DOHH2 (cell line): ENCODE data around the gene SLC41A1.

Experiments
- EZH2phosphoT487 ChIP-seq: fragments of 200-600 bp; sonication (generic); IDR thresholded peaks from 2 replicates; pipeline ENCODE4 v1.6.1; 2017; ENCODE audit warnings: borderline replicate concordance, mild to moderate bottlenecking, antibody characterized with exemption, low read length, moderate library complexity, mixed read lengths
- TF ChIP-seq, protein P1 (sequence below): fragments of 200-600 bp; sonication (generic); IDR thresholded peaks from one replicate; pipeline ENCODE4 v1.5.1; 2014; ENCODE audit warnings: antibody characterized with exemption, mild to moderate bottlenecking, low read depth, low read length; ENCODE audit not compliant: poor library complexity, severe bottlenecking

- TF ChIP-seq, protein P1, sequence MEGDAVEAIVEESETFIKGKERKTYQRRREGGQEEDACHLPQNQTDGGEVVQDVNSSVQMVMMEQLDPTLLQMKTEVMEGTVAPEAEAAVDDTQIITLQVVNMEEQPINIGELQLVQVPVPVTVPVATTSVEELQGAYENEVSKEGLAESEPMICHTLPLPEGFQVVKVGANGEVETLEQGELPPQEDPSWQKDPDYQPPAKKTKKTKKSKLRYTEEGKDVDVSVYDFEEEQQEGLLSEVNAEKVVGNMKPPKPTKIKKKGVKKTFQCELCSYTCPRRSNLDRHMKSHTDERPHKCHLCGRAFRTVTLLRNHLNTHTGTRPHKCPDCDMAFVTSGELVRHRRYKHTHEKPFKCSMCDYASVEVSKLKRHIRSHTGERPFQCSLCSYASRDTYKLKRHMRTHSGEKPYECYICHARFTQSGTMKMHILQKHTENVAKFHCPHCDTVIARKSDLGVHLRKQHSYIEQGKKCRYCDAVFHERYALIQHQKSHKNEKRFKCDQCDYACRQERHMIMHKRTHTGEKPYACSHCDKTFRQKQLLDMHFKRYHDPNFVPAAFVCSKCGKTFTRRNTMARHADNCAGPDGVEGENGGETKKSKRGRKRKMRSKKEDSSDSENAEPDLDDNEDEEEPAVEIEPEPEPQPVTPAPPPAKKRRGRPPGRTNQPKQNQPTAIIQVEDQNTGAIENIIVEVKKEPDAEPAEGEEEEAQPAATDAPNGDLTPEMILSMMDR: no peak
- no peak for TF ChIP-seq EZH2phosphoT487
These were observed 58.1 kb downstream of the SLC41A1 start for GRCh38 chr1:205754857-205755256.
